GM18907 (cell line): Measurements from ENCODE around the gene SLC35D1.
"Not testable (repeated sequence)": the region's sequence is repeated elsewhere in the genome, so short reads cannot be mapped to it uniquely, and the experiment has no call there.

ENCODE experiments used
- ATAC-seq: cut with Tn5 transposase; IDR thresholded peaks from one replicate; pipeline ENCODE4 v1.9.1; 2021; ENCODE audit warnings: mild to moderate bottlenecking, moderate library complexity; ENCODE audit not compliant: unreplicated experiment

SLC35D1 gene

DNA sequence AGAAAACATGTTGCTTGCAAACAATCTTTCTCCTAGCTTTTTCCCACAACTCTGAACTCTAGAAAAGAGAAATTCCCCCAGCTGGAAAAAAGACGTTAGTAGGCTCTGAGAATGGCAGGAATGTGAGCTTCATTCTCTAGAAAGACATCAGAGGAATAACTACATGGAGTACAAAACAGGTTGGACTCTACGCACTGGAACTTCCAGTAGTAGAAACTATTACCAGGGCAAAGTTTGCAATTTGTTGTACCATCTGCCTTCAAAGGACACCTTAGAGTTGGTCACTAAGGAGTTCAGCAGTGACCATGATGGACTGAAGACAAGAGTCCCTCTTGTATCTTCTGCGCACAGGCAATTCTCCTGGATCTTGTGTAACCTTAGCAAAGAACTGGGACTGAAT is 60.9 kb downstream of the SLC35D1 start:
- no peak for ATAC-seq

GRCh38 chr1:66985835-66986234 is 68.1 kb downstream of the SLC35D1 start:
- no peak for ATAC-seq

DNA sequence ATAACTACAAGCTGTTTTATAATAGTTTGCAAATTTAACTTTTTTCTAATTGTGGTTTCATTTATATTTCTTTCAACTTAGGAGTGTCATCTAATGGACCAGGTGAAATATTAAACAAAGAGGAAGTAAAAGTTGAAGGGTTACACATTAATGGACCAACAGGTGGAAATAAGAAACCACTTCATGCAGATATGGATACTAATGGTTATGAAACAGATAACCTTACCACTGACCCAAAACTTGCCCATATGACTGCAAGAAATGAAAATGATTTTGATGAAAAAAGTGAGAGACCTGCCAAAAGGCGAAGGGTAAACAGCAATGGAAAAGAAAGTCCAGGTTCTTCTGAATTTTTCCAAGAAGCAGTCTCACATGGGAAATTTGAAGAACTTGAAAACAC is 69.5 kb downstream of the SLC35D1 start:
- ATAC-seq, result peak; percentile 86

DNA sequence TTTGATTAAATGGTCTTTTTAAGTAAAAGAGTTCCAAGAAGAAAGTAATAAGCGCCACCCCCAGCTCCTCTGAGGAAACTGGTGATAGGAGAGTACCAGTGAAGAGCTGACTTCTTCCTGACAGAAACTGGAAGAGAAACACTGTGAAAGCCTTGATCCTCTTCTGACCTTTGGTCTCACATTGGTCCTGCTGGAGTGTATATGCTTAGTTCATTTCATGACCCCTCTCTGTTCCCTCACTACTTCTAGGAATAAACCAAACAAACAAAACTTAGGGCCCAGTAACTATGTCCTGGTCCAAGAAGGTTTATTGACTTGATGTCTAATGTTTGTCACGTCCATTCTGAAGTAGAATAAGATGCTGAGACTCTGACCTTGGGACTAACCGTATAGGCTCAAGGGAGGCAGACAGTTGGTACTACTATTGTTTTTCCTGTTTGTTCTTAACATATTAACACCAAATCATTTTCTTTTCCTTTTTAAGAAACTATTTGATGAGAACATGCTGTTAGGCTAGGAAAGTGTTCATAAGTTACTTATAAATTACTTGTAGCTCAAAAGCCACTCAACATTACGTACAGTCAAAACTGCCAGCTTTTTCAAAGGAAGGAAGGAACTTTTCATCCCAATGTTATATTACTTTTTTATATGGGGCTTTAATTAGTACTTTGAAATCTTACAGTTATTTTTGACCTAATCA is 71.2 kb downstream of the SLC35D1 start:
- ATAC-seq, result peak; percentile 67

DNA sequence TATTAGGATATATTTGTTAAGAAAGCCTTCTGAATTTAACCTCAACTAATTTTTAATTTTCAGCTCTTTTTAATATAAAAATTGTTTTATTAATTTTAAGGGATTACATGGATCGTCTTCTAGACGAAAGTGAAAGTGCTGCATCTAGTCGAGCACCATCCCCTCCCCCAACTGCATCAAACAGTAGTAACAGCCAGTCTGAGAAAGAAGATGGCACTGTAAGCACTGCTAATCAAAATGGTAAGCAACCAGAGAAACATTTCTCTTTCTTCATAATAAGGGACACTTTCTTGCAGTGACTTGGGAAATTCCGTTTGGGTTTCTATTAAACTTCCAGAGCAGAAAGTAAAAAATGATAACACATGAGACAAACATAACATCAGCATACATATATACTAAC is 72.3 kb downstream of the SLC35D1 start:
- peak; percentile 23 for ATAC-seq

DNA sequence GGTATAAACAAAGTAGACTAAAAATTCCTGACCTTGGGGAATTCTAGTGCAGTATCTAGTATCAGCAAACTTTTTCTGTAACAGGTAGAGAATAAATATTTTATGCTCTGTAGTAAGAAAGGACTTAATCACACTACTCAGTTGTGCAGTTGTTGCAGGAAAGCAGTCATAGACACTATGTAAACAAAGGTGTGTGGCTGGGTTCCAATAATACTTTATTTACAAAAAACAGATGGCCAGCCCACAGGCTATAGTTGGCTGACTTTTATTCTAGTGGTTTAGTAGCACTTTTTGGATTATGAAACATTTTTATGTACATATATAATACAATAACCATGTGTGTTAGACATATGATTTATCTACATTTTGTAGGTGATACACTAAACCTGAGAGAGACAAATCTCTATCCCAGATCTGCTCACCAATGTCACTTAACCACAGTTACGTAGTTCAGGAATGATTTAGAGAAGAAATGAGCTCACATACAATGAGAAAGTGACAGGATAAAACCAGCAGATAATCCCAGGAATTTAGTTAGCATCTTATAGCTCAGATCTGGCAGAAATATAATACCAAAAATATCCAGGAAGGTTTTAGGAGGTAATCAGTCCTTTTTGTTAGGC is 73.1 kb downstream of the SLC35D1 start:
- ATAC-seq, result no peak

DNA sequence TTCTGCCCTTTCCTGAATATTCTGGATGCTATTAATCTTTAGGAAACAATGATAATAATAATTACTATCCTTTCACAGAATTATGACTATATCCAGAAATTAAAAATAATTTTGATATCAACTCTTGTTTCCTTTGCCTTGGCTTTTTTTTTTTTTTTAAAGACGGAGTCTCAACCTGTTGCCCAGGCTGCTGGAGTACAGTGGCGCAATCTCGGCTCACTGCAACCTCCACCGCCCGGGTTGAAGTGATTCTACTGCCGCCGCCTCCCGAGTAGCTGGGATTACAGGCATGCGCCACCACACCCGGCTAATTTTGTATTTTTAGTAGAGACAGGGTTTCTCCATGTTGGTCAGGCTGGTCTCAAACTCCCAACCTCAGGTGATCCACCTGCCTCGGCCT is 74.3 kb downstream of the SLC35D1 start:
- ATAC-seq, result not testable (repeated sequence)

- no peak for ATAC-seq
Measured at GRCh38 chr1:66978201-66978600, 75.7 kb downstream of the SLC35D1 start.

- ATAC-seq, result no peak
Measured at GRCh38 chr1:66968574-66968973, 85.4 kb downstream of the SLC35D1 start.

DNA sequence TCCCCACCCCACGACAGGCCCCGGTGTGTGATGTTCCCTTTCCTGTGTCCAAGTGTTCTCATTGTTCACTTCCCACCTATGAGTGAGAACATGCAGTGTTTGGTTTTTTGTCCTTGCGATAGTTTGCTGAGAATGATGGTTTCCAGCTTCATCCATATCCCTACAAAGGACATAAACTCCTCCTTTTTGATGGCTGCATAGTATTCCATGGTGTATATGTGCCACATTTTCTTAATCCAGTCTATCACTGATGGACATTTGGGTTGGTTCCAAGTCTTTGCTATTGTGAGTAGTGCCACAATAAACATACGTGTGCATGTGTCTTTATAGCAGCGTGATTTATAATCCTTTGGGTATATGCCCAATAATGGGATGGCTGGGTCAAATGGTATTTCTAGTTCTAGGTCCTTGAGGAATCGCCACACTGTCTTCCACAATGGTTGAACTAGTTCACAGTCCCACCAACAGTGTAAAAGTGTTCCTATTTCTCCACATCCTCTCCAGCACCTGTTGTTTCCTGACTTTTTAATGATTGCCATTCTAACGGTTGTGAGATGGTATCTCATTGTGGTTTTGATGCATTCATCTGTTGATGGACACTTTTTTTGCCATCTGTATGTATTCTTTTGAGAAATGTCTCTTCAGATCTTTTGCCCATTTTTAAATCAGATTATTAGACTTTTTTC is 87.6 kb downstream of the SLC35D1 start:
- not testable (repeated sequence) for ATAC-seq

DNA sequence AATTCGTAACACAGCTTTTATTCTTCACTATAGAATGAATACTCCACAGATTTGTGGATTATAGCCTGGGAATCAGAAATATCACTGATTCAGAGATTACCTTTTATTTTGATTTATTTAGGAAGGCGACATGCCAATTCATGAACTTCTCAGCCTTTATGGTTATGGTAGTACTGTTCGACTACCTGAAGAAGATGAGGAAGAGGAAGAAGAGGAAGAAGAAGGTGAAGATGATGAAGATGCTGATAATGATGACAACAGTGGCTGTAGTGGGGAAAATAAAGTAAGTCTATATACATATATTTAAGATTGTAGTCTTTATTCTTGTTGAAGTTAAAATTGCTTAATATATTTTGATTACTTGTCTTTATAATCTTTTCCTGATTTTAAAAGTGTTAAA is 96.0 kb downstream of the SLC35D1 start:
- ATAC-seq, result no peak

GRCh38 chr1:66954208-66954607 is 99.7 kb downstream of the SLC35D1 start:
- ATAC-seq, result peak; percentile 81

DNA sequence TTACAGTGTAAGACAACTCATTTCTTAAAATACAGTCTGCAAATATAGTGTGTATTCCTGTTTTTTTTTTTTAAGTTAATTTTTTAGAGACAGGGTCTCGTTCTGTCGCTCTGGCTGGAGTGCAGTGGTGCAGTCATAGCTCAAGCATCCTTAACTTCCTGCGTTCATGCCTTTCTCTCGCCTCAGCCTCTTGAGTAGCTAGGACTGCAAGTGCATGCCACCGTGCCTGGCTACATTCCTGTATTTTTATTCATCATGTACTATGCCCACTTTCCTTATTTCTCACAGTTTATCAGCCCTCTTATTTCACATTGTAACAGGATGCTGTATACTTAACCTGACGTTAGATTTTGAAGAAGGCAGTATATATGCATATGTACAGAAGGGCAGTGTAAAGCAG is 102.4 kb downstream of the SLC35D1 start:
- no peak for ATAC-seq
